Activated effector memory CD4-positive, alpha-beta T cell treated with Interleukin-2 at 50 U/mL for 16 hours (primary cell): ENCODE data around the gene PIGQ.

Experiments used
- DNase-seq: peaks from one replicate; pipeline ENCODE4 v3.0.0-alpha.2; 2020

Gene PIGQ

DNA sequence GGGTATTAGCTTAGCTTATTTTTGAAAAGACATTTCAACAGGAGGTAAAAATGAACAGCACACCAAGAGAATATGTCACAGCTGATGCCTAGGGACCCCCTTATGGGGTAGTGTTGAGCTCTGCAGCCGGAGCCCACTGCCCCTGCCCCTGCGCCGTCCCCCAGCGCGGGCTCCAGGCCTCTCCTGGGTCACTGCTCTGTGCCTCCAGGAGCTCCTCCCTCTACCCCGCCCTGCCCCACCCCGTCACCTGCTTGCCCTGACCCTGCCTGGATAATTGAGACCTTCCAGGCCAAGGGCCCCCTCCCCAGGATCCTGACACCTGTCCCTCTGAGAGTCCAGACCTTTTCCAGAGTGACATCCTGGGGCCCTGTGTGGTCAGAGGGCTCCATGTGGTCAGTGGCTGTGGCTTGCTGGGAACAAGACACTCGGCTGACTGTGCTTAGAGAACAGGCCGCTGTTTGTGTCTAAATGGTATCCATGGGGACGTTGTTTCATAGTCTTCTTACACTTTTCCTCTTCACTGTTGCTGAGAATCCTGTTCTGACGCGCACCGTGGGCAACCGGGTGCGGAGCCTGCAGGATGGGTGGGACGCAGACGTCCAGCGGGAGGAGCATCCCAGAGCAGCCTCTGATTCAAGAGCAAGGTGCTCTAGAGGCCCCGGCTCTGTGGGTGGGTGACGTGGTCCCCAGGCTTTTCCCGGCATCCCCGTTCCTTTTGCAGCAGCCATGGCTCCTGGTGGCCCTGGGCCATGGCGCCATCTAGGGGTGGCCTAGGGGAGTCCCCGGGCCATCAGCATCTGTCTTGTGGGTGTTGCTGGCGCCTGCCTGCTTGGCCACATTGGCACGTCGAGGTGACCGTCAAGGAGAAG is 41.0 kb downstream of the PIGQ start:
- peak; percentile 24 for DNase-seq

DNA sequence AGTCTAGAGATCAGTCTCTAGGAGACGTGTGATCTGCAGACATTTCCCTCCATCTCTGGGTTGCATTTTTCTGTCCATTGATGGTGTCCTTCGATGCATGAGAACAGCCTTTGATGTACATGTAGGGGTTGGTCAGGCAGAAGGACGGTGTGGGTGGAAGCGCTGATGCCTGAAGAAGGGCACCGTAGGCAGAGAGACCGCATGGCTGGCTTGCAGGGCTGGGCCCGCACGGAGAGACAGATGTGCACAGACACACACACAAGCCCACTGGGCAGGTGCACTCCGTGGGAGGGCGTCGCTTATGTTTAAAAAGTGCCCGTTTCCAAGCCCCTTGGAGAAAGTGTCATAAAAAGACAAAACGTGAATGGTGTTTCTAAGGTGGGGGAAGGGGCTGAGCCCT is 45.4 kb downstream of the PIGQ start:
- DNase-seq, result no peak

- no peak for DNase-seq
Measured at GRCh38 chr16:616733-617586, 47.2 kb downstream of the PIGQ start.

DNA sequence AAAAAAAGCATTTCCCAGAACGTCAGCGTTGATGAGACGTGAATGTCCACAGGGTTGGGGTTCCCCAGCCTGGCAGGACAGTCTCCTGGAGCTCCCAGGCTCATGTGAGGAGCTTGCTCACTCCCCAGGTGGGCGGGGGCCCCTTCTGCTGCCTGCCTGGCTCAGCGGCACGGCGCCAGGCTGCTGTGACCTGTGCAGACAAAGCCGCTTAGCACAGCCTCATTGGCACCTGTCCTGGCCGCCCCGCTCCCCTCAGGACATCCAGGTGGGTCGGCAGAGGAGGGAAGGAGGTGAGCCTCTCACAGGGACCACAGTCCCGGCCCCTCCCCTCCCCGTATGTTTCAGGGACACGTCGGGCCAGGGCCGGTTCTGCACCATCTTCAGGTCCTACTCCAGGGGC is 48.1 kb downstream of the PIGQ start:
- no peak for DNase-seq

- DNase-seq, result no peak
Measured at GRCh38 chr16:619476-620100, 49.8 kb downstream of the PIGQ start.

DNA sequence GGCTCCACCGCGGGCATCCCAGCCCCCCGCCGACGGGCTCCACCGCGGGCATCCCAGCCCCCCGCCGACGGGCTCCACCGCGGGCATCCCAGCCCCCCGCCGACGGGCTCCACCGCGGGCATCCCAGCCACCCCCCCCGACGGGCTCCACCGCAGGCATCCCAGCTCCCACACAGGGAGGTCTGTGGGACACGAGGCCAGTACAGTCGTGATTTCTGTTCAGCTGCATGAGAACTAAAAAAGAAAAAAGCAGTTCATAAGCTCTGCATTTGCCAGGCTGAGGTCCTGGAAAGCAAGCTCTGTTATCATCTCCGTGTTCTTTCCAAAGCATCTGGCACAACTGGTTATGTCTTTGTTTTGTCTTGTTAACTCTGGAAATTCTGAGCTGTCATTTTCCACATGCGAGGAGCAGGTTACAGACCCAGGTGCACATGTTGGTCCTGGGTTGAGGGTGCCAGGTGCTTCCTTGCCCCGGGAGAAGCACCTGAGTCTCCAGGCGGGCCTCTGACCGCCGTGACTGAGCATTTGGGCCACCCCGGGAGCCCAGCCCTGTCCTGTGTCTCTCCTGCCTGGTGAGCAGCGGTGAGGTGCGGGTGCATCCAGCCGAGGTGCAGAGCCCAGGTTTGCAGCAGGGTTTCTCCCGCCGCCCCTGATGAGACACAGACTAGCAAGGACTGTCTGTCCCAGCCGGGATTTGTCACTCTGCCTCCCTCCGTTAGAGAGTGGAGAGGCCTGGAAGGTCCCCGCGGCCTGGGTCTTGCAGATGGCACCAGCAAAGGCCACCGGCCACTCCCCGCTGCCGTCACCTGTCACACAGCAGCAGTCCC is 51.1 kb downstream of the PIGQ start:
- DNase-seq, result no peak

DNA sequence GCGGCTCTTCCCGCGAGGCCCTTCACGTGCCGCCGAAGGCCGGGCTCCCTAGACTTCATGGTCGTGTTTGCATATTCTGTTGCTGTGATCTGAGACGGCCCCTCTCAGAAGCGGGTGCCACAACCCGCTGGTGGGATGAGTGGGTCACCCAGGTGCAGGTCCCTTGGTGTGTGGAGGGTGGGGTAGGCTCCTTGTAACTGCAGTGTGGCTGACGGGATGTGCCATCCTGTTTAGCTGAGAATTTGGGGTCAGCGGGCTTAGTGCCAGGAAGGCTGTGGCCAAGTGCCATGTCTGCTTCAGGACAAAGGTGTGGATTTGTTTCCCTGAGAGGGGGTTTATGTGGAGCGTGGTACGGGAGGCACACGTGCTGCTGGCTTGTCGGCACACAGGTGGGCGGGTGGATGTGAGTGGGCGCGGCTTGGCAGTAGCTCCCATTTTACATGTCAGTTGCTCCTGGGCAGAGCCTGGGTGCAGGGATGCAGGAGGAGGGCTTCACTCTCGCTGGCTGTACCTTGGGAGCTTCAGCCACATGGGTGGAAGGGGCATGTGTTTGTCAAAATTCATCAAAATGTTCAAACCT is 51.8 kb downstream of the PIGQ start:
- no peak for DNase-seq

DNA sequence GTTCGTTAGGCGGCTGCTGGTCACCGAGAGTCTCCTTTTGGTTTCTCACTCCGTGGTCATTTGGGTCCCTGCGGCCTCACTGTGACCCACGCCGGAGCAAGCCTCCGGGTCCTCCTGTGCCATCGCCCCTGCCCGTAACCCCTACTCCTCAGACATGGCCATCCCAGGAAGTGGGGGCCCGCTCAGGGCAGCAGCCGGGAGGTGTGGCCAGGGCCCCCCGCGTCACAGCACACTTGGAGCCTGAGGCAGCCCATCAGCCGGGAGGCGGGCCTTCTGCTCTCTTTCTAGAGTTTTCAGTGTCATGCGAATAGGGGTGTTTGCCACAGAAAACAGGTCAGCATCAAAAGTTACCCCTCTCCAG is 53.1 kb downstream of the PIGQ start:
- no peak for DNase-seq

DNA sequence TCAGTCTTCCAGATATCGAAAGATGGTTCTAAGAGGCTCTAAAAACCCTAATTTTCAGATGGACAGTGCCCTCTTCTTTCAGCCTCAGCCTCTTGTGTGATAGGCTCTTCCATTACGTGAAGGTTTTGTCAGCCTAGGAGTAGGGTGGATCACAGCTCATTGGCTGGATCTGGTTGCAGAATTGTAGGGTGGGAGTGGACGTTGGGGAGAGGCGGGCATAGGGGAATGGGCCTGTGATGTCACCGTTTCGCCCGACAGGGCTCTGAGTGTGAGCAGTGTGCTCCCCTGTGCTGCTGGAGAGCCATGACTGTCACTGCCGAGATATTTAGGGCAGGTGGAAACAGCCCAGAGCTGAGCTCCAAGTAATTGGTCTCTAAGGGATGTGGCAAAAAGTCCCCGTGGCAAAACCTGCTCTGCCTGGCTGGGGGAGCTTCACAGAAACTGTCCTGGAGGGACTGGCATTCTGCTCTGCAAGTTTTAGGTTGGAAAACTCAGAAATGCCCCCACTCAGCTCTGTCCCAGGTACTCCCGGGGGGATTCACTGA is 54.8 kb downstream of the PIGQ start:
- no peak for DNase-seq

GRCh38 chr16:625117-625976 is 55.6 kb downstream of the PIGQ start:
- DNase-seq, result no peak

DNA sequence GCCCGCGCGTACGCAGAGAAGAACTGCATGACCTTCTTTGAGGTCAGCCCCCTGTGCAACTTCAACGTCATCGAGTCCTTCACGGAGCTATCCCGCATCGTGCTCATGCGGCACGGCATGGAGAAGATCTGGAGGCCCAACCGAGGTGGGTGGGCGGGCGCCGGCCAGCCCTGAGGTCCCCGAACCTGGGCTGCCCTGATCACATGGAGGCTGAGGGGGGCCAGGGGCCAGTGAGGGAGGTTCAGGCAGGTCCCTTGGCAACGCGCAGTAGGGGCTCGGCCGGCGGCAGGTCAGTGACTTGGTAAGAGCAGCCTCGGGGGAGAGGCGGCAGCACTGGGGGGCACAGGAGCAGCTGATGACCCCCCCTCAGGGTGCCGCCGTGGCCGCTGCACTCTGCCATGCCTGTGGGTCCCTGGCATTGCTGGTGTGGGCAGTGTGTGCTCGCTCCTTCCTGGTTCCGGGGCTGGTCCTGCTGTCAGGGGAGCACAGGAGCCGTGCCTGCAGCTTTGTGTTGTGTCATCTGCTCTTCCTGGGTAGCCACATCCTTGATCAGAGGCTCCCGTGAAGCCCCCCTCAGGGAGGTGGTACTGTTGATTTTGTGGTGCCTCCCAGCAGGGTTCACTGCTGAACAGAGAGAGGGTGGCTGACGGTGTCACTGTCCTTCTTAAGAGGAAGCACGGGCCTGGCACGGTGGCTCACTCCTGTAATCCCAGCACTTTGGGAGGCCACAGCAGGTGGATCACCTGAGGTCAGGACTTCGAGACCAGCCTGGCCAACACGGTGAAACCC is 56.4 kb downstream of the PIGQ start:
- no peak for DNase-seq

DNA sequence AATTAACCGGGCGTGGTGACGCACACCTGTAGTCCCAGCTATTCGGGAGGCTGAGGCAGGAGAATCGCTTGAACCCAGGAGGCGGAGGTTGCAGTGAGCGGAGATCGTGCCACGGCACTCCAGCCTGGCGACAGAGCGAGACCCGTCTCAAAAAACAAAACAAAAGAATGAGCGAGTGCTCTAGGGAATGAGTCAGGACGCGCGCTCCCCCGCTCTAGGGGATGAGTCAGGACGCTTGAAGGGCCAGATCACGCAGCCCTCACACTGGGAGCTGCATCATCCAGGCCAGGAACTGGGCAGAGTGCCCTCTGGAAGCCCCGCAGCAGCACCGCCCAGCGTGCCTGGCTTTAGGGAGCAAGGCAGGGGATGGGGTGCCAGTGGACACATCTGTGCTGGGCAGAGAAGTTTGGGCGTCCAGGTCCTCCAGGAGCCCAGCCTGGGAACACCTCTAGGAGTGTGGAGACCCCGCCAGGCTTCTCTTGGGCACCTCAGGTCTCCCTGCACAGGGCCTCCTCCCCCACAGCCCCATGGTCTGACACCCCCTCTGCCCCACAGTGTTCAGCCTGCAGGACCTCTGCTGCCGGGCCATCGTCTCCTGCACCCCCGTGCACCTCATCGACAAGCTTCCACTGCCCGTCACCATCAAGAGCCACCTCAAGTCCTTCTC is 57.2 kb downstream of the PIGQ start:
- DNase-seq, result no peak

GRCh38 chr16:627454-628239 is 57.9 kb downstream of the PIGQ start:
- DNase-seq, result no peak

- DNase-seq, result no peak
Measured at GRCh38 chr16:628321-629061, 58.7 kb downstream of the PIGQ start.

DNA sequence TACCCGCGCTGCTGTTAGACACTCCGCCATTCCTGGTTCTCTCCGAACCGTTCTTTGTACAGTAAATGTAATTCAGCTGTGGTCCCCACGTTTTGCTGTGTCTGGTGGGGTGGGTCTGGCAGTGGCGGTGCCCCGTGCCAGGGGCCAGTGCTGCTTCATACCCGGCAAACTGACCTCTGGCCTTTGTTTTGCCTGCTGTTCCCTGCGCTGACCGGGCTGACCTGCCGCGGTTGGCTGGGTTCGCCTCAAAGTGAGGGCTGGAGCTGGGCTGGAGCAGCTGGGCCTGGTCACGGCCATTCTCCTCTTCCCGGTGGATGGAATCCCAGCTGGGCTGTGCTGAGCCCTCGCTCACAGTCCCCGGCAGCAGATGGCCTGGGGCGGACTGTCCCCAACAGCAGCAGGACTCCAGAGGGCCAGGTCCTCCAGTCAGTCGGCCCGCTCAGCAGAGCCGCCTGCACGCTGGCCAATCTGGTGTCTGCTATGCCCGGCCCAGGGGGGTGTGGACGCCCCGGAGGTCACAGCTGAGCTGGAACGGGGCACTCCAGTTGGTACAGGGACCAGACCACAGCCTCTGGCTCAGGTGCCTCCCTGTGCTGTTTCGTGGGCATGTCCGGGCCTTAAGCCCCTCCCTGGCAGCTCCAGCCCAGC is 59.5 kb downstream of the PIGQ start:
- DNase-seq, result no peak

DNA sequence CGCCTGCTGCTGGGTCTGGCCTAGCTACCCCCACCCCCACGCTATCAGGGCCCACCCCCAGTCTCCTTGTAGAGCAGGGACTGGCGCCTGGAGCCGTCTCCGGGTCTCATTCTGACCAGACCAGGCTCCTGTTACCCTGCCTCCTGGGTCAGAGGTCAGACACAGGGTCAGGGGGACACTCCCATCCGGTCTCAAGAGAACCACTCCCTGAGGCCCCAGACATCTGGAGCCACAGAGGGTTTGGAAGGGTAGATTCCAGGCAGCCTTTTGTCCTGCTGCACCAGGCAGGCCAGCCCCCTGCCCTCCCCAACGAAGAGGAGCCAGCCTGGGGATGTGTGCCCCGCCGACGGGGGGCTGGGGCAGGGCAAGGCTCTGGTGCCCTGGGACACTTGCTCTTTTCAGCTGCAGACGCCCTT is 60.1 kb downstream of the PIGQ start:
- DNase-seq, result no peak

GRCh38 chr16:630249-630814 is 60.6 kb downstream of the PIGQ start:
- DNase-seq, result no peak
